ENCODE data around the gene ASNSD1. TPM values are rescaled to one million over a fixed set of nuclear protein-coding genes. Genes with fewer than 3 reads are reported as not detected.
"Not testable (repeated sequence)": the region's sequence is repeated elsewhere in the genome, so short reads cannot be mapped to it uniquely, and the experiment has no call there.

ASNSD1 gene
- total RNA-seq, 6 experiments from 2014 or later = 18.7 to 31.6 (median 27.0) TPM

DNA sequence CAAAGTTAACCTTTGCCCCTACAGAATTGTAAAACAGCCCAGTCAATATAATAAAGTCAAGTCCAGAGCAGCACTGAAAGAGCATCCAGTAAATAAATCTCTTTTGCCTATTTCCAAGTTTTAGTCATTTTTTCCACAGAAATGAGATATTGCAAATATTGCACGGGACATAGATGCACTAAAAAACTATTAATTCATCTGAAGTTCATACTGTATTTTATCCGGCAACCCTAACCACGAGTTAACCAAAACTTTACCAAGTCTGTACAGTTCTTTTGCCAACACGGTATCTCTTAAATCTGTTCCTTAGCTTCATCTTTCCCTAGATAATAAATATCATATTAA lies 484 bp upstream of the ASNSD1 start:
- Histone ChIP-seq H3K9me3 (no peaks in the 10 kb centered on the region), H3K27me3 (no peaks in the 10 kb centered on the region), H3K4me3 (no peak overlapping the region), H3K27ac (no peak overlapping the region), H3K36me3 (peaks cover 0 to 2% (median 0%) of the 10 kb centered on the region in 4 donors), H3K4me1 (peaks cover 0 to 16% (median 6%) of the 10 kb centered on the region in 4 donors)
- intact Hi-C loops (cut with DNase I) = loop anchor here in 1 of 2 donors (10.0 kb wide), 1 partner anchor 104 kb away; the partner anchor contains the start of gene OSGEPL1
- 13% methylated on average over 4 of the region's 4 CpGs for WGBS (ENCODE audit: insufficient coverage, low coverage, low lambda C conversion rate, missing lambda C conversion rate)
- ATAC-seq (no peak), DNase-seq (no peak)
- TF ChIP-seq POLR2A (IDR thresholded peaks at IDR 0.05) = no peak
- TF ChIP-seq, protein P1, sequence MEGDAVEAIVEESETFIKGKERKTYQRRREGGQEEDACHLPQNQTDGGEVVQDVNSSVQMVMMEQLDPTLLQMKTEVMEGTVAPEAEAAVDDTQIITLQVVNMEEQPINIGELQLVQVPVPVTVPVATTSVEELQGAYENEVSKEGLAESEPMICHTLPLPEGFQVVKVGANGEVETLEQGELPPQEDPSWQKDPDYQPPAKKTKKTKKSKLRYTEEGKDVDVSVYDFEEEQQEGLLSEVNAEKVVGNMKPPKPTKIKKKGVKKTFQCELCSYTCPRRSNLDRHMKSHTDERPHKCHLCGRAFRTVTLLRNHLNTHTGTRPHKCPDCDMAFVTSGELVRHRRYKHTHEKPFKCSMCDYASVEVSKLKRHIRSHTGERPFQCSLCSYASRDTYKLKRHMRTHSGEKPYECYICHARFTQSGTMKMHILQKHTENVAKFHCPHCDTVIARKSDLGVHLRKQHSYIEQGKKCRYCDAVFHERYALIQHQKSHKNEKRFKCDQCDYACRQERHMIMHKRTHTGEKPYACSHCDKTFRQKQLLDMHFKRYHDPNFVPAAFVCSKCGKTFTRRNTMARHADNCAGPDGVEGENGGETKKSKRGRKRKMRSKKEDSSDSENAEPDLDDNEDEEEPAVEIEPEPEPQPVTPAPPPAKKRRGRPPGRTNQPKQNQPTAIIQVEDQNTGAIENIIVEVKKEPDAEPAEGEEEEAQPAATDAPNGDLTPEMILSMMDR (IDR thresholded peaks at IDR 0.05) = no peak

DNA sequence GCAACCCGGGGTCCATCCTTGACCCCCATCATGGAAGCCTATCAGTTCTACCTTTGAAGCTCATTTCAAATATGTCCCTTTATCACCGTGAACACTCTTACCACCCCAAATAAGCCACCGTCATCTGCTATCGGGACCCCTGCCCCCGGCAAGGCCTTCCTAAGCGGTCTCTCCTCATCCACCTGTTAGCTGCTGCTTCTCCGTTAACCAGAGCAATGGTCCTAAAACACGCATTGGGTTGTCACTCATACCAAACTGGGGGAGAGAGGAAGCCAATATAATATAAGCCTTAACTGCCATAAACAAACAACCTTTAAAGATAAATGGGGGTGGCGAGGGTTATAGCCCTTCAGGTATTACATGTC lies 680 bp downstream of the ASNSD1 start:
- Histone ChIP-seq H3K9me3 (no peaks in the 10 kb centered on the region), H3K27me3 (no peaks in the 10 kb centered on the region), H3K36me3 (peaks cover 0 to 9% (median 3%) of the 10 kb centered on the region in 4 donors), H3K4me1 (peaks cover 0 to 16% (median 6%) of the 10 kb centered on the region in 4 donors), H3K27ac (peak overlapping the region in 2 of 3 donors; percentile 78 to 88), H3K4me3 (peak overlapping the region; percentile 75 to 88 (median 77))
- no peak for TF ChIP-seq POLR2A (IDR thresholded peaks at IDR 0.05)
- TF ChIP-seq, protein P1 (IDR thresholded peaks at IDR 0.05) = no peak
- ATAC-seq = no peak
- 6% methylated on average over 9 of the region's 9 CpGs for WGBS (ENCODE audit: insufficient coverage, low coverage, low lambda C conversion rate, missing lambda C conversion rate)
- DNase-seq = no peak
- intact Hi-C loops (cut with DNase I) = loop anchor here in 1 of 2 donors (10.0 kb wide), 1 partner anchor 103 kb away; the partner anchor contains the start of gene OSGEPL1

DNA sequence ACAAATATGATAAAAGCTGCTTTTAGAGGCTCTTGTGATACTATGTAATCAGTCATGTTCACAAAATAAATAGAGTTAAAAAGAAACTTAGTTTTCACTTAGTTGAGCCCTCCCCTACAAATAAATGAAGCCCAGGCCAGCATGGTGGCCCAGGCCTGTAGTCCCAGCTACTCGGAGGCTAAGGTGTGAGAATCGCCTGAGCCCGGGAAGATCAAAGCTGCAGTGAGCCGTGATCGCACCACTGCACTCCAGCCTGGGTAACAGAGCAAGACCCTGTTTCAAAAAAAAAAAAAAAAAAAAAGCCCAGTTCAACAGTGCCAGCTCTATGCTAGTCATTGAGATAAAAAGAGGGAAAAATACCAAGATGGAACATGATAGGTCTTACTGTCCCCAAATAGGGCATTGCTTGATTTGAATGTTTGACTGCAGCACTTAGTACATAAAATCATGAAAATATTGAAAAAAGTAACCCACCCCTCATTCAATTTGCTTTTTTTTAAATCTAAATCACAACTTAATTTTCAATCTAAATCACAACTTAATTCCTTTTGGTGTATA lies 1.5 kb downstream of the ASNSD1 start:
- no peak for ATAC-seq
- H3K36me3 ChIP-seq = peaks cover 0 to 17% (median 4%) of the 10 kb centered on the region in 4 donors
- no peak overlapping the region for H3K27ac ChIP-seq
- H3K4me1 ChIP-seq = peaks cover 0 to 16% (median 6%) of the 10 kb centered on the region in 4 donors
- no peaks in the 10 kb centered on the region for H3K9me3 ChIP-seq
- WGBS (ENCODE audit: insufficient coverage, low coverage, low lambda C conversion rate, missing lambda C conversion rate) = 63% methylated on average over 5 of the region's 5 CpGs
- H3K4me3 ChIP-seq = peak overlapping the region in 1 of 3 donors; percentile 88
- TF ChIP-seq, protein P1 (IDR thresholded peaks at IDR 0.05) = no peak
- TF ChIP-seq POLR2A (IDR thresholded peaks at IDR 0.05) = no peak
- H3K27me3 ChIP-seq = no peaks in the 10 kb centered on the region
- intact Hi-C loops (cut with DNase I) = loop anchor here in 1 of 2 donors (10.0 kb wide), 1 partner anchor 102 kb away; the partner anchor contains the start of gene OSGEPL1
- DNase-seq = no peak

DNA sequence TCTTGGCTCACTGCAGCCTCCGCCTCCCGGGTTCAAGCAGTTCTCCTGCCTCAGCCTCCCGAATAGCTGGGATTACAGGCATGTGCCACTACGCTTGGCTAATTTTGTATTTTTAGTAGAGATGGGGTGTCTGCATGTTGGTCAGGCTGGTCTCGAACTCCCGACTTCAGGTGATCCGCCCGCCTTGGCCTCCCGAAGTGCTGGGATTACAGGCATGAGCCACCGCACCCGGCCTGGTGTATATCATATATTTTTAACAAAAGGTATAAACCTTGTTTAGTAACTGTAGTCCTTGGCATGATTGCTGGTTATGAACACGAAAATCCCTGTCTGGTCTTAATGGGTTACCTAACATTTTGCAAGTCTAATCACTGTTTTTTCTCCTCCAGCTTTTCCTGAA lies 2.1 kb downstream of the ASNSD1 start:
- 94% methylated on average over 11 of the region's 12 CpGs for WGBS (ENCODE audit: insufficient coverage, low coverage, low lambda C conversion rate, missing lambda C conversion rate)
- intact Hi-C loops (cut with DNase I) = loop anchor here in 1 of 2 donors (10.0 kb wide), 1 partner anchor 101 kb away; the partner anchor contains the start of gene OSGEPL1

DNA sequence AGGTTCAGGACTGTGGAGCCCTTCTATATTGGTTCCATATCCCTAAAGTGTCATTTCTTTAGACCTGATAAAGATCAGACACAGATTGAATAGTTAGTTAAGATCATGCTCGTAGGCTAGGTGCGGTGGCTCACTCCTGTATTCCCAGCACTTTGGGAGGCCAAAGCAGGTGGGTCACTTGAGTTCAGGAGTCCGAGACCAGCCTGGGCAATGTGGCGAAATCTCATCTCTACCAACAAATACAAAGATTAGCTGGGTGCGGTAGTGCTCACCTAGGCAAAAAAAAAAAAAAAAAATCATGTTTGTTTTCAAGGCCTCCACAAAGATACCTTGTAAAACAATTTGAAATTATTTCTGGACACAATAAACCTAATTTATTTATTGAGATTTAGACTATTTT lies 8.7 kb downstream of the ASNSD1 start:
- DNase-seq (peak; percentile 52 to 75 (median 69)), ATAC-seq (peak; percentile 49 to 64 (median 52))
- TF ChIP-seq POLR2A (IDR thresholded peaks at IDR 0.05) = no peak
- TF ChIP-seq, protein P1 (IDR thresholded peaks at IDR 0.05) = no peak
- Histone ChIP-seq H3K27ac (peak overlapping the region in 1 of 3 donors; percentile 45), H3K4me3 (no peak overlapping the region), H3K4me1 (peaks cover 0 to 7% (median 0%) of the 10 kb centered on the region in 4 donors), H3K27me3 (no peaks in the 10 kb centered on the region), H3K36me3 (peaks cover 0 to 32% (median 13%) of the 10 kb centered on the region in 4 donors), H3K9me3 (no peaks in the 10 kb centered on the region)
- intact Hi-C loops (cut with DNase I) = loop anchor here in 1 of 2 donors (10.0 kb wide), 1 partner anchor 95 kb away; the partner anchor contains the start of gene OSGEPL1
- WGBS (ENCODE audit: insufficient coverage, low coverage, low lambda C conversion rate, missing lambda C conversion rate) = 34% methylated on average over 5 of the region's 5 CpGs

More for the DNA sequence above, 2.1 kb downstream of the ASNSD1 start:
- H3K27me3 ChIP-seq, ATAC-seq, DNase-seq, H3K27ac ChIP-seq, H3K4me3 ChIP-seq, H3K9me3 ChIP-seq: not testable (repeated sequence)
- peaks cover 0 to 16% (median 6%) of the 10 kb centered on the region in 4 donors for H3K4me1 ChIP-seq
- peaks cover 0 to 22% (median 8%) of the 10 kb centered on the region in 4 donors for H3K36me3 ChIP-seq

Measured in right lobe of liver (tissue), 6 donors.